K562 treated with DMSO at 1 percent for 4 hours (cell line): Measurements from ENCODE around the gene CT45A8. TPM values are rescaled to one million over a fixed set of nuclear protein-coding genes. Genes with fewer than 3 reads are reported as not detected.

Experiments used
- total RNA-seq: library from RNA; unstranded; fragments of 300-600 nt; gene quantifications from 2 replicates; pipeline ENCODE4 v1.2.3, GENCODE V29; 2022; ENCODE audit not compliant: insufficient read depth

CT45A8 gene
- not detected in 2 replicates for total RNA-seq

GRCh38 chrX:135854438-135854837 is at the start of gene CT45A8:
TSS of gene CT45A8 (minus strand) at chrX:135854538. CDS start at chrX:135850783, 3,755 bp downstream.

GRCh38 chrX:135893294-135893817 is 39.0 kb upstream of the CT45A8 start, which contains the start of the genes CT45A10 and SAGE1:
TSS of gene CT45A10 (minus strand) at chrX:135893444. CDS start at chrX:135885344, 8,100 bp downstream.
TSS of gene SAGE1 (plus strand) at chrX:135893716. CDS start at chrX:135896243, 2,527 bp downstream.

GRCh38 chrX:135871712-135872111 is 17.4 kb upstream of the CT45A8 start, which contains the start of gene CT45A9:
TSS of gene CT45A9 (minus strand) at chrX:135871812. CDS start at chrX:135868061, 3,751 bp downstream.

GRCh38 chrX:135837180-135837579 is 17.2 kb downstream of the CT45A8 start, which contains the start of gene CT45A7:
TSS of gene CT45A7 (minus strand) at chrX:135837280. CDS start at chrX:135833533, 3,747 bp downstream.

GRCh38 chrX:135819912-135820311 is 34.4 kb downstream of the CT45A8 start, which contains the start of gene CT45A2:
TSS of gene CT45A2 (minus strand) at chrX:135820012. CDS start at chrX:135816265, 3,747 bp downstream.

GRCh38 chrX:135802687-135803086 is 51.7 kb downstream of the CT45A8 start, which contains the start of gene CT45A6:
TSS of gene CT45A6 (minus strand) at chrX:135802787. CDS start at chrX:135798993, 3,794 bp downstream.

Other genes with a start within 250 kb of the CT45A8 start
- gene CT45A1, start 140.9 kb downstream of the CT45A8 start, total RNA-seq, result 1.6 TPM in 1 of 2 replicates, not detected in the other
- not detected in 2 replicates for gene CT45A3, start 86.3 kb downstream of the CT45A8 start, total RNA-seq
- not detected in 2 replicates for gene CT45A5, start 69.0 kb downstream of the CT45A8 start, total RNA-seq
- not detected in 2 replicates for gene CT45A6, start 51.8 kb downstream of the CT45A8 start, total RNA-seq
- 1.2 TPM in 1 of 2 replicates, not detected in the other for gene CT45A2, start 34.5 kb downstream of the CT45A8 start, total RNA-seq
- not detected in 2 replicates for gene CT45A7, start 17.3 kb downstream of the CT45A8 start, total RNA-seq
- not detected in 2 replicates for gene CT45A9, start 17.3 kb upstream of the CT45A8 start, total RNA-seq
- gene CT45A10, start 38.9 kb upstream of the CT45A8 start, total RNA-seq, result 11.6 and 12.5 TPM in 2 replicates
- 15.2 and 15.9 TPM in 2 replicates for gene SAGE1, start 39.2 kb upstream of the CT45A8 start, total RNA-seq
- gene MMGT1, start 119.5 kb upstream of the CT45A8 start, total RNA-seq, result 13.4 and 13.8 TPM in 2 replicates
- gene SLC9A6, start 130.9 kb upstream of the CT45A8 start, total RNA-seq, result 6.3 and 7.3 TPM in 2 replicates